SIG-M5 (cell line): ENCODE measurements around the gene DPP8.
"Not testable (repeated sequence)": the region's sequence is repeated elsewhere in the genome, so short reads cannot be mapped to it uniquely, and the experiment has no call there.

Experiments
- DNase-seq: peaks from one replicate; lab custom pipeline; 2025; lab: John Stamatoyannopoulos, UW

Gene DPP8

DNA sequence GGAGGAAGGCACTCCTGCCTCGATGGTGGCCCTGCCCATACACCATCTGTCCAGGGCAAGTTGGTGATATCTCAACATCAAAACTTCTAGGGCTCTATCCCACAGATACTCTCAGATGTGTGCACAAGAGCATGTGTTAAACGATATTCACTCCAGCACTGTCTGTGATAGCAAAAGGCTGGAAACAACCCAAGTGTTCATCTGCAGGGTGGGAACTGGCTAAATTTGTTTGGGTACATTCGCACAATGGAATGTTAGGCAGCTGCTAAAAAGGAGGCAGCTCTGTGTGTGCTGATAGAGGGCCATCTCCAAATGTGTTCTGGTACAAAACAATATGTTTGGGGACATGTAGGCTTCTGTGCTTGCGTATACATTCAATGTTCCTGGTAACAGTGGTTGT, 114.5 kb downstream of the DPP8 start:
- no peak for DNase-seq

DNA sequence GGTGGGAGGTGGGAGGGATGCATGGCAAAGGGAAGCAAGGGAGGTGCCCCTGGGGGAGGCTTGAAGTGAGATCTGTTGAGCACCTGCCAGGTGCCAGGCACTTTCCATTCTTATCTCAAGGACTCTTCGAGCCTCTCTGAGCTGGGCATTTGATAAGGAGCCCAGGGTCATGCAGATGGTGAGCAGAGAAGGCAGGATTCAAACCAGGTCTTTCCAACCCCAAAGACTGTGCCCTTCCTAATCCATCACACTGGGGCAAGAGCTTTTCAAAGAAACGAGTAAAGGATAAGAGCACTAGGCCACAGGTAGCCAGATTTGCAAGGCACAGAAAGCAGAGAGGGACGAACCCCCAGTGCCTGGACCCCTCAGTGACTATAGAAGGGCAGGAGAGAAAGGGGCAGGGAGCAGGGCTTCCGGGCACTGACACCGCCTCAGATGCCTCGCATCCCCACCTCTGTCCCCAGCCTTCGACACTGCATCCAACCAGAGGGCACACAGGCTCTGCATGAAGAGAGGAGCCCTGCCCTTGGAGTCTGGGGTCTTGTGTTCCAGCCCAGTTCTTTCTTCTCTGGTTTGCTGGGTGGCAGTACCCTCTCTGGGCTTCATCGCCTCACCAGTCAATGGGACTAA, 115.8 kb downstream of the DPP8 start:
- no peak for DNase-seq

DNA sequence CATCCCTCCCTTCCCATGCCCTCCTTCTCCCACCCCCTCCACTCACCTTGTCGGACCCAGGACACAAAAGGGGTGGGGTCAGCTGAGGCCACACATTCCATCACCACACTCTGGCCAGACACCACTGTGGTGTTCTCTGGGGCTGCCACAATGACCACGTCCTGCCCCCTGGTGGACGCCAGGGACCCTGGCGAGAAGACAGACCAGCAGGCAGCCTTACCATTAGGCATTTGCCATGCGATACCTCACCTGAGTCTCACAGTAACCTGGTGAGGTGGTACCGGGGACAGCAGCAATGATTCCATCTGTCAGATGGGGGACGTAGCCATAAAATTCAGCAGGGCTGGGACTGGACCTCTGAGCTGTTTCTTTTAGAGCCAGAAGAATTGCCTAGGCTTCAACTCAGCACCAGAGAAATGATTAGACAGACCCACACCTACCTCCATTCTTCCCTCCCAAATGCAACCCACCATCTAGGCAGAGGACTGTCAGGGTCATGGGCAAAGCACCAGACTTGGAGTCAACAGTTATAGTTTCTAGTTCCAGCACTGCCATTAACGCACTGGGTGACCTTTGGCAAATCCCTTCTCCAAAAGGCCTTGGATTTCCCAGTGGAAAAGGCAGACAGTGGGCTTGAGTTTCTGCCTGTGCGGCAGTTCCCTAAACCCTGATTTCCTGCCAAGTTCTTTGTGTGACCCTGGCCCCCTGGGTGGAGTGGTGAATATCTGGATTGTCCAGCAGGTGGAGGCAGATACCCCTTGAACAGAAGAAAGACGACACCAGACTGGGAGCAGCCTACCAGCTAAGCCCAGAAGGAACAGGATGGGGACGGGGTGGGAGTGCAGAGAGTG, 116.5 kb downstream of the DPP8 start:
- no peak for DNase-seq

DNA sequence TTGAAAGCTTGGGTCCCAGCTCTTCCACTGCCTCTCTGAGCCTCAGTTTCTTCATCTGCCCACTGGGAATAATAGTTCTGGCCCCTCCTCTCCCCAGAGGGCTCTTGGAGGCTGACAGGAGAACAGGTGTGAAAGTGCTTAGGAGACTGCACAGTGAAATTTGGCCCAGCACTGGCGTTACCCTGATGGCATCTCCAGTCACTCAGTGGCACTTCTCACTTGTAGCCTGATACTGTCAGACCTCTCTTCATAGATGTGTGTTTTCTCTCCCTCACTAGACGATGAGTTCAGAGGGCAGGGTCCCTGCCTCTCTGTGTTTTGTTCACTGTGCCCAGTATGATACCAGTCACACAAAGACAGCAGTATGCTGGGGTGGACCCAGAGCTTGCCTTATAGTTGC, 117.5 kb downstream of the DPP8 start:
- no peak for DNase-seq

DNA sequence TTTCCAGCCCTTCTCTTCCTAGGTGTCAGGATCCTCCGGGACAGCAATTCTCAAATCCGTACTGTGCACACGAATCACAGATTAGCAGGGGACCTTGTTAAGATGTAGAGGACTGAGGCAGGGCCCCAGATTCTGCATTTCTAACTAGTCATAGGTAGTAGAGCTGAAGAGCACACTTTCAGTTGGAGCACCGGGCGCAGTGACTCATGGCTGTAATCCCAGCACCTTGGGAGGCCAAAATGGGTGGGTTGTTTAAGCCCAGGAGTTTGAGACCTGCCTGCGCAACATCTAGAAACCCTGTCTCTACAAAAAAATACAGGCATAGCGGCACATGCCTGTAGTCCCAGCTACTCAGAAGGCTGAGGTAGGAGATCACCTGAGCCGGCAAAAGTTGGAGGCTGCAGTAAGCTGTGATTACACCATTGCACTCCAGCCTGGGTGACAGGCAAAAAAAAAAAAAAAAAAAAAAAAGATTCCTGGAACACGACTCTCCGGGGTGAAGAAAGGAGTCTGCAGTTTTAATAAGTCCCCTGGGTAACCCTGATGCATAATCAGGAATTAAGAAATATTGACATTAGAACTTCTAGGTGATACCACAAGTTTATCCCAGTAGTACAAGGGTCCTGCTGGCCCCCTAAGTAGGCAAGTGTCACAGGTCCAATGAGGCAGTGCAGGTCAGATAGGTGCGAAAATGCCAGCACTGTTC, 118.3 kb downstream of the DPP8 start:
- no peak for DNase-seq

DNA sequence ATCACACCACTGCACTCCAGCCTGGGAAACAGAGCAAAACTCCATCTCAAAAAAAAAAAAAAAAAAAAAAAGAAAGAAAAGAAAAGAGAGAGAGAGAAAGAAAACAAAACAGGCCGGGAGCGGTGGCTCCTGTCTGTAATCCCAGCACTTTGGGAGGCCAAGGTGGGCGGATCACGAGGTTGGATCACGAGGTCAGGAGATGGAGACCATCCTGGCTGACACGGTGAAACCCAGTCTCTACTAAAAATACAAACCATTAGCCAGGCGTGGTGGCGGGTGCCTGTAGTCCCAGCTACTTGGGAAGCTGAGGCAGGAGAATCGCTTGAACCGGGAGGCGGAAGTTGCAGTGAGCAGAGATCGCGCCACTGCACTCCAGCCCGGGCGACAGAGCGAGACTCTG, 119.0 kb downstream of the DPP8 start:
- DNase-seq: not testable (repeated sequence)

DNA sequence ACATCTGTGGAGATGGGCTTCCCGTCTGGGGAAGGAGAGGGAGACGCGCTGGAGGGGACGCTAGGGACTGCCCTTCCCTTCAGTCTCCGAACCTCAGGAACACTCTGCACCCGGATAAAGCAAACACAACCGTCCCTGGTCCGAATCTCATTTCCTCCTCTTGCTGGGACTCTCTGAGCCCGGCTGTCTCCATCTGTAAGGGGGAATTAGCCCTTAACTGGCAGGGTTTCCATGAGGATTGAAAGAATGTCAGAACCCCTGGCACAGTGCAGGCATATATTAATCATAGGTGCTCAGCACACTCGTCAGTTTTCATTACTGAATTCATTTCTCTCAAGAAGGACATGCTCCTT, 120.5 kb downstream of the DPP8 start:
- no peak for DNase-seq

DNA sequence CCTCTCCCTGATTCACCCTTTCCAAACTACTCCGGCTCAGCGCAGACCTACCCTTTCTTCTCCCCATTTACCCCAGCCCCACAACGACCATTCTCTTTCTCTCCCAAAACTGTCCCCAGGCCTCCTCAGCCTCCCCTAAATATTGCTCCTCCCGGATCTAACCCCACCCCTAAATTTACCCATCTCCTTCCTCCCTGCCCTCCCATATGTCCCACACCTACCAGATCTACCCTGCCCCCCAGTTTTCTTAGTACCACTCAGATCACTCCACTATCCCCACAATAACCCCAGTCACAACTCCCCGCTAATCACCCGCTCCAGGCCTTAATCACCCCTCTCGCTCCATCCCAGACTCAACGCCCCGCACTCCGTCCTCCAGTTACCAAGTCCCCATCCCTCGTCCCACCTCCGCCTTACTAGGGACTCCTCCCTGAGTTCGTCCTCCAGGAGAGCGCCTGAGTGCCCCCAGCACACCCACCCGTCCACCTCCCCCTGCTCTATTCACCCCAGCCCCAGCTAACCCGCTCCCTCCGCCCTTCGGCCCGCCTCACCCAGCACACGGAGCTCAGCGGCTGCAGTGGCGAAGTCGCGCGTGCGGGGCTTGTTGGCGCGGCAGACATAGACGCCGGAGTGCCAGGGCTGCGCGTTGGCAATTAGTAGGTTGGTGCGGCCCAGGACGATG, 121.1 kb downstream of the DPP8 start:
- no peak for DNase-seq

DNA sequence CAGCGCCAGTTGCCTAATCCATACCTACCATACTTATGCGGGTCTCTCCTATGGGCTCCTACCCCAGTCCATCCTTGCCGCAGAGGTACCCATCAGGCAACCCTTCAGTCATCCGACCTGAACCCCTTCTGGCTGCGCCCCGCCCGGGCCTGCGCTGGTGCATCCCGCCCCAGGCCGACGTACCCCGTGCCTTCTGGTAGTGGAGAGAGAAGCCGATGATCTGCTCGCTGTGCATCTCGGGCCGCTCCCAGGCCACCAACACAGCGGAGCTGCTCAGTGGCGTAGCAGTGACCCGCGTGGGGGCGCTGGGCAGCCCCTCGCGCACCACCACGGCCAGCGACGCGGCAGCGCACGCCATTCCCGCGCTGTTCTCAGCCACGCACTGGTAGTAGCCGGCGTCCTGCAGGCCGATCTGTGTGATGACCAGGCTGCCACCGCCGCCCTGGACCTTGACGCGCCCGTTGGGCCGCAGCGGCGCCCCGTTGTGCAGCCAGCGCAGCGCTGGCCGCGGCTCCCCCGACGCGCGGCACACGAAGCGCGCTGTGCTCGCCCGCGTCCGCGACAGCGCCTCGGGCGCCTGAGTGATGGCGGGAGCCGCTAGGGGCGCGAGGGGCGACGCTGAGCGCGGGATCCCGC, 121.8 kb downstream of the DPP8 start:
- no peak for DNase-seq

DNA sequence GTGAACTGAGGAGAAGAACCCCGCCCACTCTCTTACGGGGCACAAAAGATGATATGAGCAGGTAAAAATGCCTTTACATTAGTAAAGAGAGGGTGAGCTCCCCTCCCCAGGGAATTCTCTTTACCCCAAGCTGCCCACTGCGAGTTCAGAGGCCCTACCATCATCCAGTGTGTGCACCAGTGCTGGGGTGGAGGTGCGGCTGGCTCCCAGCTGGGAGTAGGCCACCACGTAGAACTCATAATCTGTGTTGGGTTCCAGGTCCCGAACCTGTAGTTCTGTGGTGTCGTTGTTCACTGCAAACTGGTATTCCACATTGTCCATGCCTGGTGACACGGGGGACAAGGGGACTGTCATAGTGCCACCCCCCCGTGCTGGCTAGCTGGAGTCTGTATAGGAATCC, 122.6 kb downstream of the DPP8 start:
- no peak for DNase-seq

DNA sequence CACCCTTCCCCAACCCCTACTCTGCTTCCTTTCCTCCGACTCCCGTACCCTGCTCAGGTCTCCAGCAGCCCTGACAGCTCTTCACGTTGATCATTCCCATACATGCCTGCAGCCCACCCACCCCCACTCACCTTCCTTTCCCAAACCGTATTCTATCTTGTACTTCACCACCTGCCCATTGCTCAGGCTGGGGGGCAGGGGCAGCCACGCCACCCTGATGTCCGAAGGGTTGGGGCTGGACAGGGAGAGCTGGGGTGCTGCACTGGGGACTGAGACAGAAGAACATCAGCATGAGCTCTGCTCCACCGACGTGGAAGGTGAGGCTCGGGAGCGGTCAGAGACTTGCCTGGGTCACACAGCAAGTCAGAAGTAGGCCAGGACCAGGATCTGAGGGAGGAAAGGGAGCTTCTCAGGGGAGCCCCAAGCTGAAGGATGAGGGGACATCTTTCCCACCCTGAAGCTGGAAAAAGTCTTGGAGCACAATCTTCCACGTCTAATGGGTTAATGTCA, 123.2 kb downstream of the DPP8 start:
- DNase-seq: no peak

DNA sequence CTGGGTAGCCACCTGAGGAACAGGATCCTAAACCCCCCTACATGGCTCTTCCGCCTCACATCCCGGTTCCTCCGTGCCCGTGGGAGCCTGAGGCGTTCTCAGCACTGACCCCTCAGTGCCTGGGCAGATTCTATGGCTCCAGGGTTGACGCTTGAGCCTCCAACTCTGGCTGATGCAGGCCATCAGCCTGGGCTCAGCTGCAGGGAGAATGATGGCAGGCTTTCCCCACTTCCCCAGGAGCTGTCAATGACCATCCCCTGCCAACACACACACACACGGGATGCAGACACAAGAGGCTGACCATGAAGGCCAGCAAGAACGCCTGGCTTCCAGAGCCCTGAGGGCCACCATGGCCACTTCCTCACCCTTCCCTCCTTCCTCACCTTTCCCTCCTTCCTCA, 123.9 kb downstream of the DPP8 start:
- no peak for DNase-seq

DNA sequence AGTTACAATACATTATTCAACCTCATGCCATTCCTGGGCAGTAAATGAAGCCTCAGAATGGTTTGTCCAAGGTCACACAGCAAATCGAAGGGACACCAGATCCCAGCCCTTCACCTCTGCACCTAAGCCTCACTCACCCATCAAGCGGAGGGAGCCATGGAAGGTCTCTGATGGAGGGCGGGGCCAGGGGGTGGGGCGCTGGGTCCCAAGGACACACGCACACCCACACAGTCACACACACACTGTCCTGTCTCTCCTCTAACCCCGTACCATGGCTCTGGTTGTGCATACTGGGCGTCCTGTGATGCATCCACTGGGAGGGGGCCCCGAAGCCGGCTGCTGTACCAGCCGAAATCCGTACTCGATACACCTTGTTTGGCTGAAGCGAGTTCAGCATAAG, 124.4 kb downstream of the DPP8 start:
- no peak for DNase-seq
